B cell (primary cell): ENCODE data around the gene PIGC. TPM values are rescaled to one million over a fixed set of nuclear protein-coding genes. Genes with fewer than 3 reads are reported as not detected.

Source experiments
- ATAC-seq: fragments of 200-7000 bp; cut with Tn5 transposase; one replicate; pipeline ENCODE4 v1.10.0; 2021; ENCODE audit warnings: low read depth, mild to moderate bottlenecking, moderate number of reproducible peaks, moderate library complexity
- CTCF ChIA-PET: fragments of 350-600 bp; sonication (Branson Sonifier 250); formaldehyde crosslinking; loops from one replicate; lab custom pipeline; 2021; ENCODE audit warnings: antibody characterized with exemption, inconsistent platforms; lab: Charles Lee
- POLR2A ChIA-PET: fragments of 350-600 bp; sonication (Branson Sonifier 250); formaldehyde crosslinking; loops from one replicate; lab custom pipeline; 2021; ENCODE audit warnings: antibody characterized with exemption; lab: Charles Lee
- DNase-seq: peaks from one replicate; pipeline ENCODE4 v3.0.0; 2013
- H2AFZ ChIP-seq: 2 replicates; pipeline ENCODE4 v1.6.1; 2012; ENCODE audit warnings: mild to moderate bottlenecking, low read depth, low read length; ENCODE audit not compliant: insufficient read depth, poor library complexity, severe bottlenecking
- H3K27ac ChIP-seq, 2 donors: 1 replicate in 1 of 2; 2 replicates in 1 of 2; pipeline ENCODE4 v1.5.1; 2012 to 2013; ENCODE audit warnings: low read length in 2 of 2, mild to moderate bottlenecking in 2 of 2, moderate library complexity in 1 of 2
- H3K27me3 ChIP-seq, 4 experiments: fragments of 200-600 bp in 1 of 4; sonication (generic) in 1 of 4; replicated peaks in 1 of 4; 1 replicate in 2 of 4; 2 replicates in 2 of 4; pipeline versions ENCODE4 v1.6.1 to v1.7.0; 2013 to 2016; ENCODE audit warnings: low read length in 3 of 4, mild to moderate bottlenecking in 2 of 4, mixed read lengths in 1 of 4, moderate library complexity in 1 of 4; ENCODE audit not compliant: insufficient read depth in 4 of 4, control insufficient read depth in 3 of 4; ENCODE audit errors: control extremely low read depth in 1 of 4
- H3K36me3 ChIP-seq, 2 experiments: replicated peaks in 1 of 2; 1 replicate in 1 of 2; 2 replicates in 1 of 2; pipeline versions ENCODE4 v1.6.1 to v1.7.1; 2013; ENCODE audit warnings: low read length in 1 of 2; ENCODE audit not compliant: insufficient read depth in 2 of 2, control insufficient read depth in 1 of 2; ENCODE audit errors: control extremely low read depth in 1 of 2, extremely low read depth in 1 of 2
- H3K4me1 ChIP-seq, 2 donors: fragments of 200-600 bp in 1 of 2; sonication (generic) in 1 of 2; 1 replicate in 1 of 2; 2 replicates in 1 of 2; pipeline versions ENCODE4 v1.5.1 to v1.6.1; 2013 to 2017; ENCODE audit warnings: low read length in 2 of 2; ENCODE audit not compliant: control insufficient read depth in 2 of 2, insufficient read depth in 2 of 2
- H3K4me2 ChIP-seq: replicated peaks from 2 replicates; pipeline ENCODE3; 2012; ENCODE audit warnings: mild to moderate bottlenecking, low read depth, low read length; ENCODE audit not compliant: poor library complexity, severe bottlenecking
- H3K4me3 ChIP-seq, 5 experiments: fragments of 200-600 bp in 1 of 5; sonication (generic) in 1 of 5; 1 replicate in 3 of 5; 2 replicates in 2 of 5; pipeline versions ENCODE4 v1.5.1 to v1.7.0; 2011 to 2016; ENCODE audit warnings: low read length in 4 of 5, mild to moderate bottlenecking in 4 of 5, low read depth in 2 of 5, control low read depth in 1 of 5, moderate library complexity in 1 of 5; ENCODE audit not compliant: insufficient read depth in 1 of 5; ENCODE audit errors: control extremely low read depth in 1 of 5, extremely low read depth in 1 of 5
- H3K79me2 ChIP-seq: fragments of 200-600 bp; sonication (generic); one replicate; pipeline ENCODE4 v1.6.0; 2016; ENCODE audit warnings: low read length; ENCODE audit not compliant: control insufficient read depth, insufficient read depth
- H3K9ac ChIP-seq: fragments of 200-600 bp; sonication (generic); 2 replicates; pipeline ENCODE4 v1.6.1; 2017; ENCODE audit warnings: mild to moderate bottlenecking, low read length, moderate library complexity
- H3K9me3 ChIP-seq, 3 donors: one replicate each; pipeline versions ENCODE4 v1.6.1 to v1.7.1; 2013; ENCODE audit warnings: low read length in 2 of 3; ENCODE audit not compliant: control insufficient read depth in 2 of 3, insufficient read depth in 1 of 3; ENCODE audit errors: control extremely low read depth in 1 of 3
- H4K20me1 ChIP-seq: 2 replicates; pipeline ENCODE4 v1.6.0; 2012; ENCODE audit warnings: mild to moderate bottlenecking, low read length; ENCODE audit not compliant: insufficient read depth, control insufficient read depth, poor library complexity, severe bottlenecking
- H3K27ac Mint-ChIP-seq: one replicate; pipeline ENCODE4 v1.8.0; 2021; ENCODE audit warnings: mixed read lengths
- H3K27me3 Mint-ChIP-seq: one replicate; pipeline ENCODE4 v1.8.0; 2021; ENCODE audit warnings: mixed read lengths
- H3K4me1 Mint-ChIP-seq: one replicate; pipeline ENCODE4 v1.8.0; 2021; ENCODE audit warnings: mixed read lengths
- H3K4me3 Mint-ChIP-seq: one replicate; pipeline ENCODE4 v1.8.0; 2021; ENCODE audit warnings: mixed read lengths
- H3K9me3 Mint-ChIP-seq: one replicate; pipeline ENCODE4 v1.8.0; 2022; ENCODE audit warnings: mixed read lengths; ENCODE audit not compliant: insufficient read depth
- EZH2 ChIP-seq: IDR thresholded peaks from 2 replicates; pipeline ENCODE4 v1.6.1; 2012; ENCODE audit warnings: borderline replicate concordance, low read depth, mild to moderate bottlenecking, moderate library complexity, low read length; ENCODE audit not compliant: insufficient read depth, poor library complexity, severe bottlenecking
- WGBS: methylation state at CpG from one replicate; pipeline ENCODE4 v1.1.5; 2013; ENCODE audit warnings: missing lambda C conversion rate; ENCODE audit not compliant: insufficient coverage; 5-methylcytosine and 5-hydroxymethylcytosine counted together
- intact Hi-C: fragments of 100-400 bp; cut with micrococcal nuclease; formaldehyde crosslinking; loops from one replicate; pipeline ENCODE4 v1.10.0; 2022
- polyA plus RNA-seq: library from polyadenylated mRNA; depleted of rRNA; stranded (reverse); fragments of >200 nt; gene quantifications from 2 replicates; pipeline ENCODE4 v1.2.3, GENCODE V29; 2012
- total RNA-seq, 2 donors: library from RNA; stranded (reverse); fragments of 120-200 nt in 1 of 2; gene quantifications; 1 replicate in 1 of 2; 2 replicates in 1 of 2; pipeline versions ENCODE4 v1.2.3 to v1.2.4, GENCODE V29; 2013 to 2022
- TF ChIP-seq, protein P1 (sequence below): fragments of 200-600 bp; IDR thresholded peaks from one replicate; pipeline ENCODE4 v1.8.0; 2022; ENCODE audit warnings: antibody characterized with exemption, mild to moderate bottlenecking

The PIGC gene
- total and polyA plus RNA-seq, 2 donors (not counting 1 experiment from before 2014, with no cell fraction given), result 16.2 to 28.8 TPM

DNA sequence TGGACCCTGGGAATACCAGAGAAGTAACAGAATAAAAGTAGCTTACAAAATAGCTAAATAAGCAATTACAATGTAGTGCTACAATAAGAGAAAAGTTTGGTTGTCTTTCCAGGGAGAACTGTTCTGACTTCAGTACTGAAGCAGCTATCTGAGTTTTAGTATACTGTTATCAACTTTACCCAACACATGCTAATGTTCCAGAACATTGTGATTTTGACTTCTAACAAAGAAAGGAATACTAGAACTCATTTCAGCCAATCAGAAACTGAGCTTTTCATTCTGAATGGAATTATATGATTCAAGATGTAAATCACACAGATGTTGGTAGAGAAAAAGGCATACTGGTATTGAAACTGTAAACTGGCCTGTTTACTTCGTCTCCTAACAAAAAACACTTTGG, 23.5 kb downstream of the PIGC start, which contains the start of gene C1orf105:
Gene C1orf105 (plus strand): TSS at position 301 of the 400 bp plus-strand sequence. CDS start 201 bp downstream, outside the sequence.
- intact Hi-C loops, result no loop called here

DNA sequence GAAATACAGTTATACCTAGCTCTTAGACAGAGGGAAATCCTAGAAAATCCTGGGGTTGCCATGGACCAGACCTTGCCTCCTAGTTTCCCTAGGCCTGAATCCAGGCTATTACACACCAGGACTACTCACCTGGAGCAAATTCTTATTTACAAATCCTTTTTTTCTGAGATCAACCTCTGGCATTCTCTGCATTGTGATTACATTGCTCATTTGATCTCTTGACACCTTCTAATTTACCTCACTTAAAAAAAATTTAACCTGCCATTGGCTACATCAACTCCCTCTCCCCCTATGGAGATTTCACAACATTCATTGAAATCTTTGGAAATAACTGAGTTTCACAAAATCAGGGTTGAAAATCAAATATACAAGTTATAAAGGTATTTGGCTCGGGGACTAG, 26.3 kb downstream of the PIGC start:
- WGBS, result 100% methylated on average over 1 of the region's 1 CpG
- H3K4me3 ChIP-seq, result no peak overlapping the region
- intact Hi-C loops, result no loop called here
- no peak overlapping the region for H3K27ac ChIP-seq
- no peaks in the 10 kb centered on the region for H4K20me1 ChIP-seq
- no peaks in the 10 kb centered on the region for H3K27me3 ChIP-seq
- H3K9ac ChIP-seq, result no peak overlapping the region
- H2AFZ ChIP-seq, result no peak overlapping the region
- DNase-seq (no peak), ATAC-seq (no peak)
- H3K4me1 ChIP-seq, result no peaks in the 10 kb centered on the region
- ChIA-PET CTCF (interaction anchor here (1.5 to 3.4 kb wide), 3 partner anchors 8 to 415 kb away, joined by 3 to 14 read pairs (median 4); no protein-coding TSS in a partner anchor), POLR2A (no interaction called here)
- H3K27me3 Mint-ChIP-seq, result no peaks in the 10 kb centered on the region
- no peaks in the 10 kb centered on the region for H3K36me3 ChIP-seq
- H3K4me1 Mint-ChIP-seq, result no peaks in the 10 kb centered on the region
- no peak overlapping the region for H3K4me3 Mint-ChIP-seq
- no peak overlapping the region for H3K4me2 ChIP-seq
- no peak for TF ChIP-seq EZH2
- TF ChIP-seq, protein P1, sequence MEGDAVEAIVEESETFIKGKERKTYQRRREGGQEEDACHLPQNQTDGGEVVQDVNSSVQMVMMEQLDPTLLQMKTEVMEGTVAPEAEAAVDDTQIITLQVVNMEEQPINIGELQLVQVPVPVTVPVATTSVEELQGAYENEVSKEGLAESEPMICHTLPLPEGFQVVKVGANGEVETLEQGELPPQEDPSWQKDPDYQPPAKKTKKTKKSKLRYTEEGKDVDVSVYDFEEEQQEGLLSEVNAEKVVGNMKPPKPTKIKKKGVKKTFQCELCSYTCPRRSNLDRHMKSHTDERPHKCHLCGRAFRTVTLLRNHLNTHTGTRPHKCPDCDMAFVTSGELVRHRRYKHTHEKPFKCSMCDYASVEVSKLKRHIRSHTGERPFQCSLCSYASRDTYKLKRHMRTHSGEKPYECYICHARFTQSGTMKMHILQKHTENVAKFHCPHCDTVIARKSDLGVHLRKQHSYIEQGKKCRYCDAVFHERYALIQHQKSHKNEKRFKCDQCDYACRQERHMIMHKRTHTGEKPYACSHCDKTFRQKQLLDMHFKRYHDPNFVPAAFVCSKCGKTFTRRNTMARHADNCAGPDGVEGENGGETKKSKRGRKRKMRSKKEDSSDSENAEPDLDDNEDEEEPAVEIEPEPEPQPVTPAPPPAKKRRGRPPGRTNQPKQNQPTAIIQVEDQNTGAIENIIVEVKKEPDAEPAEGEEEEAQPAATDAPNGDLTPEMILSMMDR, result no peak
- H3K9me3 ChIP-seq, result no peaks in the 10 kb centered on the region
- no peaks in the 10 kb centered on the region for H3K9me3 Mint-ChIP-seq
- H3K79me2 ChIP-seq, result no peaks in the 10 kb centered on the region
- no peak overlapping the region for H3K27ac Mint-ChIP-seq

More for the DNA sequence above, 23.5 kb downstream of the PIGC start, which contains the start of gene C1orf105:
- no peaks in the 10 kb centered on the region for H3K36me3 ChIP-seq
- H3K4me1 ChIP-seq, result no peaks in the 10 kb centered on the region
- H3K4me1 Mint-ChIP-seq, result no peaks in the 10 kb centered on the region
- no peaks in the 10 kb centered on the region for H4K20me1 ChIP-seq
- H3K27ac ChIP-seq, result no peak within 1 kb of the TSS
- ATAC-seq (no peak), DNase-seq (no peak)
- no peak within 1 kb of the TSS for H3K27ac Mint-ChIP-seq
- no peak within 1 kb of the TSS for H3K4me3 Mint-ChIP-seq
- no peak within 1 kb of the TSS for H3K4me3 ChIP-seq
- POLR2A ChIA-PET, result no interaction called here
- no peaks in the 10 kb centered on the region for H3K9me3 ChIP-seq
- WGBS, result no CpG with 5 or more reads among the region's 1 CpG
- H3K9me3 Mint-ChIP-seq, result no peaks in the 10 kb centered on the region
- H3K4me2 ChIP-seq, result no peak within 1 kb of the TSS
- TF ChIP-seq, protein P1, result no peak
- TF ChIP-seq EZH2, result no peak
- H2AFZ ChIP-seq, result no peak within 1 kb of the TSS
- no peaks in the 10 kb centered on the region for H3K27me3 ChIP-seq
- H3K79me2 ChIP-seq, result no peaks in the 10 kb centered on the region
- no peak within 1 kb of the TSS for H3K9ac ChIP-seq
- CTCF ChIA-PET, result interaction anchor here (1.6 kb wide), 1 partner anchor 418 kb away, joined by 8 read pairs; no protein-coding TSS in a partner anchor
- H3K27me3 Mint-ChIP-seq, result no peaks in the 10 kb centered on the region
